ENCODE results near the gene TMBIM4.

Gene TMBIM4

GRCh38 chr12:66085998-66086397 lies 83.8 kb downstream of the TMBIM4 start:
- DNase-seq: no peak
